NB4 (cell line): Measurements from ENCODE around the gene HMG20B.

Experiments
- POLR2A ChIP-seq: IDR thresholded peaks from 2 replicates; pipeline ENCODE4 v1.6.1; 2011; ENCODE audit warnings: mild to moderate bottlenecking; ENCODE audit not compliant: insufficient read length; ENCODE audit errors: extremely low read depth
- TF ChIP-seq, protein P1 (sequence below): IDR thresholded peaks from one replicate; pipeline ENCODE4 v1.5.1; 2012; ENCODE audit warnings: low read depth, low read length
- TF ChIP-seq, protein P2 (sequence below): IDR thresholded peaks from 2 replicates; pipeline ENCODE4 v1.6.1; 2011; ENCODE audit warnings: low read depth, low read length

DNA sequence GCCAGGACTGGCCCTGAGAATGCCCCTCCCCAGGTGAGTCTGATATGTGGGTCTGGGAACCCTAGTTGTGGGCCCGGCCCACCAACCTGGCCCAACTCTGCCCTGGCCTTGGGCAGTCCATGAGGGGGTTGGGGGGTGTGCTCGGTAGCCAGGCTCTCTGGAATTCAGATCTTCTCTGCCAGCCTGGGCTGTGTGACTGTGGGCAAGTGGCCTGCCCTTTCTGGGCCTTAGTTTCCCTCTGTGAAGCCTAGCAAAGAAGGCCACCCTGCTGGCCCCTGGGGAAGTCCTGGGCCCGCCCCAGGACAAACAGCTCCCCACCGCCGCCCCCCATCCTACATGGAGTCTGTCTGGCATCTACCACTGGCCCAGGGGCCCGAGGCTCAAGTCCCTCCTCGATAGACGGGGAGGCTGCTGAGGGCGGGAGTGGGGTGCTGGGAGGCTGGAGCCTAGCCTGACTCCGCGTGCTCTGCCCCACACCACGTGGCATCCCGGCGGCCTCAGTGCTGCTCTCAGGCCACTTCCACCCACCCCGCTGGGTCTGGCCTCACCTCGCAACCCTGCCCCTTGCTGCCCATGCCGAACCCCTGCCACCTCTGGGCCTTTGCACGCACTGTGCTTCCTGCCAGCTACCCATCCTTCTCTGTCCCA, 42.2 kb downstream of the HMG20B start:
- no peak for TF ChIP-seq POLR2A
- TF ChIP-seq, protein P1, sequence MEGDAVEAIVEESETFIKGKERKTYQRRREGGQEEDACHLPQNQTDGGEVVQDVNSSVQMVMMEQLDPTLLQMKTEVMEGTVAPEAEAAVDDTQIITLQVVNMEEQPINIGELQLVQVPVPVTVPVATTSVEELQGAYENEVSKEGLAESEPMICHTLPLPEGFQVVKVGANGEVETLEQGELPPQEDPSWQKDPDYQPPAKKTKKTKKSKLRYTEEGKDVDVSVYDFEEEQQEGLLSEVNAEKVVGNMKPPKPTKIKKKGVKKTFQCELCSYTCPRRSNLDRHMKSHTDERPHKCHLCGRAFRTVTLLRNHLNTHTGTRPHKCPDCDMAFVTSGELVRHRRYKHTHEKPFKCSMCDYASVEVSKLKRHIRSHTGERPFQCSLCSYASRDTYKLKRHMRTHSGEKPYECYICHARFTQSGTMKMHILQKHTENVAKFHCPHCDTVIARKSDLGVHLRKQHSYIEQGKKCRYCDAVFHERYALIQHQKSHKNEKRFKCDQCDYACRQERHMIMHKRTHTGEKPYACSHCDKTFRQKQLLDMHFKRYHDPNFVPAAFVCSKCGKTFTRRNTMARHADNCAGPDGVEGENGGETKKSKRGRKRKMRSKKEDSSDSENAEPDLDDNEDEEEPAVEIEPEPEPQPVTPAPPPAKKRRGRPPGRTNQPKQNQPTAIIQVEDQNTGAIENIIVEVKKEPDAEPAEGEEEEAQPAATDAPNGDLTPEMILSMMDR = no peak
- TF ChIP-seq, protein P2, sequence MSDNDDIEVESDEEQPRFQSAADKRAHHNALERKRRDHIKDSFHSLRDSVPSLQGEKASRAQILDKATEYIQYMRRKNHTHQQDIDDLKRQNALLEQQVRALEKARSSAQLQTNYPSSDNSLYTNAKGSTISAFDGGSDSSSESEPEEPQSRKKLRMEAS = no peak
